SJSA1 (cell line): ENCODE results near the gene ITIH2. TPM values are rescaled to one million over a fixed set of nuclear protein-coding genes. Genes with fewer than 3 reads are reported as not detected.
"Not testable (repeated sequence)": the region's sequence is repeated elsewhere in the genome, so short reads cannot be mapped to it uniquely, and the experiment has no call there.

ENCODE experiments used
- DNase-seq, 2 experiments: peaks; one replicate each; pipeline ENCODE4 v3.0.0-alpha.2; 2015 to 2020; ENCODE audit warnings: low spot score in 2 of 2, low read depth in 1 of 2
- H3K27ac ChIP-seq: fragments of 250-450 bp; sonication (Bioruptor Pico); 2 replicates; pipeline ENCODE4 v1.5.1; 2020; ENCODE audit warnings: mild to moderate bottlenecking, moderate library complexity
- H3K27me3 ChIP-seq: fragments of 250-450 bp; sonication (Bioruptor Pico); replicated peaks from 2 replicates; pipeline ENCODE4 v1.5.1; 2020; ENCODE audit warnings: mild to moderate bottlenecking, moderate library complexity
- H3K36me3 ChIP-seq: fragments of 250-450 bp; sonication (Bioruptor Pico); 2 replicates; pipeline ENCODE4 v1.5.1; 2020; ENCODE audit warnings: mild to moderate bottlenecking
- H3K4me1 ChIP-seq: fragments of 250-450 bp; sonication (Bioruptor Pico); replicated peaks from 2 replicates; pipeline ENCODE4 v1.6.1; 2021; ENCODE audit warnings: mild to moderate bottlenecking
- H3K4me3 ChIP-seq: fragments of 250-450 bp; sonication (Bioruptor Pico); 2 replicates; pipeline ENCODE4 v1.5.1; 2020; ENCODE audit warnings: mild to moderate bottlenecking
- H3K9me3 ChIP-seq: fragments of 250-450 bp; sonication (Bioruptor Pico); replicated peaks from 2 replicates; pipeline ENCODE4 v1.5.1; 2020; ENCODE audit warnings: mild to moderate bottlenecking
- total RNA-seq: library from RNA; depleted of rRNA; stranded (reverse); fragments of >200 nt; shearing (Covaris generic); gene quantifications from 2 replicates; pipeline ENCODE4 v1.2.3, GENCODE V29; 2014

Gene ITIH2
- total RNA-seq, 1 experiment from 2014 or later, result not detected

DNA sequence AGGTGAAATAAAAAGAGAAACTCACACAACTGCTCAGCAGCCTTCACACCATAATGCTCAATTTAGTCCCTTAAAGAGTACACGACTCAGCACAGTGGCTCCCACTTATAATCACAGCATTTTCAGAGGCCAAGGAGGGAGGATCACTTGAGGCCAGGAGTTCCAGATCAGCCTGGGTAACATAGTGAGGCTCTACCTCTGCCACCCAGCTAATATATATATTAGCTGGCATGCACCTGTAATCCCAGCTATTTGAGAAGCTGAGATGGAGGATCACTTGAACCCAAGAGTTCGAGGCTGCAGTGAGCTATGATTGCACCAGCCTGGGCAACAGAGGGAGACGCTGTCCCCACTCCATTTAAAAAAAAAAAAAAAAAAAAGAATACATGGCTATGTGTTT, 2.2 kb downstream of the ITIH2 start:
- Histone ChIP-seq H3K4me1 (no peaks in the 10 kb centered on the region), H3K4me3 (no peak overlapping the region), H3K9me3 (no peaks in the 10 kb centered on the region), H3K27ac (no peak overlapping the region), H3K36me3 (no peaks in the 10 kb centered on the region), H3K27me3 (peaks cover 14% of the 10 kb centered on the region)
- no peak for DNase-seq

DNA sequence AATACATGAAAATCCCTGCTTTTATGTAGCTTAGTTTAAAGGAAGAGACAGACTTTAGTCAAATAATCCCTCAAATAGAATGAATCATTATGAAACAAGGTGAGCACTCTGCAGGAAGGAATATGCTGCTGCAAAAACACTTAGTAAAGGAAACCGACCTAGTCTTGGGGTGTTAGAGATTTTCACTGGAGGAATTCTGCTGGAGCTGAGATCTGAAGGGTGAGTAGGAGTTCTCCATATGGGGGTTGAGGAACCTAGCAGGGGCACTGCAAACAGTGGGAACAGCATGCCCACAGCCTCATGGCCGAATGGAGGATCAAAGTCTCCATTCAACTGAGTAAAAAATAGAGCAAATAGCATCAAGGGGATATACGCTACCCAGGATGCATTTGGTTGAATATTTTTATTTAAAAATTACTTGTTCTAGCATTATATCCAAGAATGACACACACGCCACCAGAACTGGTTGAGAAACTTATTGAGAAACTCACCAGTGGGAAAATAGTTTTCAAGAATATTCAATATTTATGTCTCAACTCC, 3.5 kb downstream of the ITIH2 start:
- DNase-seq, result no peak
- Histone ChIP-seq H3K27me3 (peaks cover 14% of the 10 kb centered on the region), H3K27ac (no peak overlapping the region), H3K4me3 (no peak overlapping the region), H3K4me1 (no peaks in the 10 kb centered on the region), H3K36me3 (no peaks in the 10 kb centered on the region), H3K9me3 (no peaks in the 10 kb centered on the region)

DNA sequence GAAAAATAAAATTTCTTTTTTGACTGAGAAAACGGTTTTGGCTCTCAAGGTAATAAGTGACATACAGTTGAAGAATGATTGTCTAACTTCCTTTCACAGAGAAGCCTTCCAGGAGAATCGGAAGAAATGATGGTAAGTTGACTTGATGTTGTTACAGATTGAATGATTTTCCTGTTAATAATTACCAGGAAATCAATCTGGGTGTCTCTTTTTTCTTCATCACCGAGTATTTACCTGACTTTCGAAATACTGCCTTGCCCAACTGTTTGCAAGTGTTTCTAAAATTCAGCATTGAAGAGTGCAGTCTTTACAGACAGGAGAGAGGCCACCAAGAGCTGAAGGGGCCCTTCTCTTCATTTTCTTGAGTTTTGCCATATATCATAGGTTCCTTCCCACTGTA, 4.0 kb downstream of the ITIH2 start:
- peaks cover 14% of the 10 kb centered on the region for H3K27me3 ChIP-seq
- no peak for DNase-seq
- no peak overlapping the region for H3K27ac ChIP-seq
- H3K9me3 ChIP-seq, result no peaks in the 10 kb centered on the region
- H3K4me1 ChIP-seq, result no peaks in the 10 kb centered on the region
- no peak overlapping the region for H3K4me3 ChIP-seq
- H3K36me3 ChIP-seq, result no peaks in the 10 kb centered on the region

DNA sequence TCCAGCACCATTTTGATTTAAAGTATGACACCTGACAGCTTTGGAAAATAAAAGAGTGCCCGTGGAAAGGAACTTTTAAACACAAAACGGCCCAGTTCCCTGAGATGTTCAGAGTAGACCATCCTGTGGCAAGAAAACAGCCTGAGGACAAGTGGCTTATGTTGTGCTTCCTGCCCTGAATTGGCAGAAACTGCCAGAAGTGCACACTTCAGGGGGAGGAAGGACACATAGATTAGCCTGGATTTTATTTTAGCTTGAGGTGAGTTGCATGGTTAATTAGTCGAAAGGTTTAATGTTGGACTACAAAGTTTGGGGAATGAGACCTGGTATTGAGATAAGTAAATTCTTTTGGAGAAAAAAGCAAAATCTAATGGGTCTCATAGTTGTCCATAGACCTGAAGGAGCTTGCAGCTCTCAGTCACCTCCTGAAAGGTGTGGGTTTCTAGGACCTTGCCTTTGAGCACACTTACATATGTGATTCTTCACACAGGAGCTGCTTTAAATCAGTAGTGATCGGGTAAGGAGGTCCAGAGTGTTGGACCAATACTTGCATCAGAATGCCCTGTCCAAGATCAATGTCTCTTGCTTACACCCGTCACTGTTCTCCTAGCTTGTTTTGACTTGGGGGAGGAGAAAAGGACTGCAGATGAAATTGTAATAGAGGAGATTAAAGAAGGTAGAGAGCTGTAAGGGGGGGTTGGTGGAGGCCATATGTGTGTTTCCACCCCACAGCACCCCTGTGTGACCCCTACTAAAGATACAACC, 4.9 kb downstream of the ITIH2 start:
- no peaks in the 10 kb centered on the region for H3K36me3 ChIP-seq
- H3K4me3 ChIP-seq, result no peak overlapping the region
- no peaks in the 10 kb centered on the region for H3K9me3 ChIP-seq
- H3K27ac ChIP-seq, result no peak overlapping the region
- no peak for DNase-seq
- H3K27me3 ChIP-seq, result peaks cover 14% of the 10 kb centered on the region
- H3K4me1 ChIP-seq, result no peaks in the 10 kb centered on the region

DNA sequence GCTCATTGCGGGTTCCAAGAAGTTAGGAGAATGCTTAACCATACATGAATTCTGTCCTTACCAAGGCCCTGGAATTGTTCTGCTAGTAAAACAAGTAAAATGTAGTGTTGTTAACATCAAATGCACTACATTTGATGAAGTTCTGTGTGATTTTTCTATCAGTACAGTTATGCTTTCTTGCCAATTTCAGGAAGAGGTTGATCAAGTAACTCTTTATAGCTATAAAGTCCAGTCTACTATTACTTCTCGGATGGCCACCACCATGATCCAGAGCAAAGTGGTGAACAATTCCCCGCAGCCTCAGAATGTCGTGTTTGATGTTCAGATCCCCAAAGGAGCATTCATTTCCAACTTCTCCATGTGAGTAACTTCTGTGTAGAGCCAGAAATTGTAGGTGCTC, 5.7 kb downstream of the ITIH2 start:
- peaks cover 10% of the 10 kb centered on the region for H3K27me3 ChIP-seq
- no peak overlapping the region for H3K4me3 ChIP-seq
- H3K27ac ChIP-seq, result no peak overlapping the region
- no peaks in the 10 kb centered on the region for H3K36me3 ChIP-seq
- no peaks in the 10 kb centered on the region for H3K4me1 ChIP-seq
- no peak for DNase-seq
- H3K9me3 ChIP-seq, result no peaks in the 10 kb centered on the region

DNA sequence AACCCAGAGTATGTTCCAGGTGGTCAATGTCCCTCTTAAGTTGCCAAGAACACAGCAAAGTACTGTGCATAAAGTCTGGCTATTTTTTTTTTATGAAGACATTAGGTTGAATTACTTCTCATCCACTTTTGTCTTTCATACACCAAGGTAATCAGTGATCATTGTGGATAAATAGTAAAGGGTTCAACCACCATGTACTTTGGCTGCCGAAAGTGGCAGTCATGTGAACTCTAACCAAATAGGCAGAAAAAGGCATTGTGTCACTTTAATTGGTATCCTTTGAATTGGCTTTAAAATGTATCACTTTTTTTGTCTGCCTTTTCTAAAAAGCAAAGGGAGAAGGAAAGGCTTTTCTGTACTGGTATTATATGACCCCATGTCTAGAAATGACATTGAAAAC, 7.3 kb downstream of the ITIH2 start:
- Histone ChIP-seq H3K4me1 (no peaks in the 10 kb centered on the region), H3K27me3 (peaks cover 10% of the 10 kb centered on the region), H3K27ac (no peak overlapping the region), H3K36me3 (no peaks in the 10 kb centered on the region), H3K4me3 (no peak overlapping the region), H3K9me3 (no peaks in the 10 kb centered on the region)
- no peak for DNase-seq

DNA sequence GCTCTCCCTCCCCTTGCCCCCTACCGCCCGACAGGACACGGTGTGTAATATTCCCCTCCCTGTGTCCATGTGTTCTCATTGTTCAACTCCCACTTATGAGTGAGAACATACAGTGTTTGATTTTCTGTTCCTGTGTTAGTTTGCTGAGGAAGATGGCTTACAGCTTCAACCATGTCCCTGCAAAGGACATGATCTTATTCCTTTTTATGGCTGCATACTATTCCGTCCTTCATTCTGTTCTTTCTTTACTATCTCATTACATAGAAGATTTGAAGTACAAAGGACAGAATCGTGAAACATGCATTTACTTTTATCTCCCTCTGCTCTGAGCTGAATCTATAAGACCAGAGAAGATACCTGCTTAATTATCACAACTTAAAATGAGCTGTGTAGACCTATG, 8.0 kb downstream of the ITIH2 start:
- not testable (repeated sequence) for H3K4me1 ChIP-seq, H3K27me3 ChIP-seq, H3K27ac ChIP-seq, DNase-seq, H3K4me3 ChIP-seq, H3K36me3 ChIP-seq, H3K9me3 ChIP-seq

DNA sequence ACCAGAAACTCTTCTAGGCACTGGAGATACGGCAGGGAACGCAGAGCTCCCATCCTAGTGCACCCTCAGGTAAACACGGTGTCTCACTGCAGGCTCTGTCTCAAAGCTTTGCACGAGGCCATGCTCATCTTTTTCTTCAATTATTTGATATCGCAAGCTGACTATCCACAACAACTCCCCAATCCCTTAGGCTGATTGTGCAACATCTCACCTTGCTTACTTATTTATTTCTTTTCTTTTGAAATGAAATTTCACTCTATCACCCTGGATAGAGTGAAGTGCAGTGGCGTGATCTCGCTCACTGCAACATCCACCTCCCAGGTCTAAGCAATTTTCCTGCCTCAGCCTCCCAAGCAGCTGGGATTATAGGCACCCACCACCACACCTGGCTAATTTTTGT, 12.4 kb downstream of the ITIH2 start:
- no peaks in the 10 kb centered on the region for H3K4me1 ChIP-seq
- no peaks in the 10 kb centered on the region for H3K27me3 ChIP-seq
- H3K27ac ChIP-seq, result no peak overlapping the region
- no peaks in the 10 kb centered on the region for H3K9me3 ChIP-seq
- no peaks in the 10 kb centered on the region for H3K36me3 ChIP-seq
- no peak for DNase-seq
- H3K4me3 ChIP-seq, result no peak overlapping the region

DNA sequence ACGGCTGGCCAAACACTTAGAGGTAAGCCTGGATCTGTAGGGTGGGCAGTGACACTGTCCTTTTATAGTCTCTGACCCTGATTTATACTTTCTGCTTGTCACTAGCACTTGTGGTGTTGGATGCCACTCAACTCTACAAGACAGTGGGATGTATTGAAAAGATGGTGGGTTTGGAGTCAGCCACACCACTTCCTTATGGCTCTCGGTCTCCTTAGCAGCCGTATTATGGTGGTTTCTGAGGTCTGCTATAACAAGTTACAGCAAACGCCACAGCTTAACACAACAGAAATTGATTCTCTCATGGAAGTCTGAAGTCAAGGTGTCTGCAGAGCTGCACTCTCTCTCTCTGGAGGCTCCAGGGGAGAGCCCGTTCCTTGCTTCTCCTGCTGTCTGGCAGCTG, 14.7 kb downstream of the ITIH2 start:
- no peak for DNase-seq
- H3K27ac ChIP-seq, result no peak overlapping the region
- H3K9me3 ChIP-seq, result no peaks in the 10 kb centered on the region
- no peaks in the 10 kb centered on the region for H3K27me3 ChIP-seq
- H3K36me3 ChIP-seq, result no peaks in the 10 kb centered on the region
- no peaks in the 10 kb centered on the region for H3K4me1 ChIP-seq
- no peak overlapping the region for H3K4me3 ChIP-seq

DNA sequence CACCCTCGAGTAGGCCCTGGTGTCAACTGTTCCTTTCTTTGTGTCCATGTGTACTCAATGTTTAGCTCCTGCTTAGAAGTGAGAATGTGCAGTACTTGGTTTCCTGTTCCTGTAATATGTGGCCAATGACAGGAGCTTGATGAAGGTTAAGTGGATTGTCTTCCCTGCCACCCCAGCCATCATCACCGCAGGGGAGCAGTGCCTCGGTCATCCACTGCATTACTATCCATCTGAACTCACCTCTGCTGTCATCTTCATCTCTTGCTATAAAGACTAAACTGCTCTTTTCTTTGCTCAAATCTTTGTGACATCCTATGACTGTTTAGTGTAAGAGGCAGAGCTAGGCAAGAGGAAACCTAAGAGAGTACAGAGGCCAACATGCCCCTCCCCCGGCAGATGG, 15.6 kb downstream of the ITIH2 start:
- no peaks in the 10 kb centered on the region for H3K27me3 ChIP-seq
- H3K36me3 ChIP-seq, result no peaks in the 10 kb centered on the region
- H3K9me3 ChIP-seq, result no peaks in the 10 kb centered on the region
- H3K4me1 ChIP-seq, result no peaks in the 10 kb centered on the region
- no peak for DNase-seq
- no peak overlapping the region for H3K27ac ChIP-seq
- no peak overlapping the region for H3K4me3 ChIP-seq

DNA sequence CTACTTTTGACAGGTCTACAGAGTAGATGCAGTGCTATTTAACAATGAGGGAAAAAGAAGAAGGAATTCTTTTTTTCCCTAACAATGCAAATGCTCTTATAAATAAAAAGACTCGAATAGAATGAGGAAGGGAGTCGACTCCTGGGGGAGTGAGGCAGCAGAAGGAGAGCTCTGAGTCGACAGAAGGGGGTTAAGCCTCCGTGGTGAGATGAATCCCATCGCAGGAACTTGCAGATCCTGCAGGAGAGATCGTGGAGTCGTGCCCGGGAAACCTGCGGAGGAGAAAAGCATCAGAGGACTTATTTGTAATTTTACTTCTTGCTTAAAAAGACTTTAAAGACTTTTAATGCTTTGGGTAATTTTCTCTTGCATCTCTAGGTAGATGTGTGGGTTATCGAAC, 17.4 kb downstream of the ITIH2 start:
- Histone ChIP-seq H3K27ac (no peak overlapping the region), H3K4me1 (no peaks in the 10 kb centered on the region), H3K9me3 (no peaks in the 10 kb centered on the region), H3K36me3 (no peaks in the 10 kb centered on the region), H3K27me3 (0 out of 2 replicates have a peak, but pooled peaks cover 4% of the 10 kb centered on the region), H3K4me3 (no peak overlapping the region)
- no peak for DNase-seq

DNA sequence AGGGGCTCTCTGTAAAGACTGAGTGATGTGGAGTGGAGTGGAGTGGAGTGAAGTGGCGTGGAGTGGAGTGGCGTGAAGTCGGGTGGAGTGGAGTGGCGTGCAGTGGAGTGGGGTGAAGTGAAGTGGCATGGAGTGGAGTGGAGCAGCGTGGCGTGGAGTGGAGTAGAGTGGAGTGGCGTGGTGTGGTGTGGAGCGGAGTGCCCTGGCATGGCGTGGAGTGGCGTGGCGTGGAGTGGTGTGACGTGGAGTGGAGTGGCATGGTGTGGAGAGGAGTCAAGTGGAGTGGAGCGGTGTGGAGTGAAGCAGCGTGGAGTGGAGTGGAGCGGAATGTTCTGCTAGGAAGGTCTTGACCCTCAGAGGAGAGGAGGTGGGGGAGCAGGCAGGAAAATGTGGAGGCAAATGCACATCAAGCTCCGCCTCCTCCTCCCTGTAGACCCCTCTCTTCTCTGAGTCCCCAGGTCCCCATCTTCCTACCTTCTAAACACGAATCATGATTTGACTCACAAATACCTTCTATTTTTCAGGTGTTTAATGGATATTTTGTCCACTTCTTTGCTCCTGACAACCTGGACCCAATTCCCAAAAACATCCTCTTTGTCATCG, 19.9 kb downstream of the ITIH2 start:
- Histone ChIP-seq H3K9me3 (no peaks in the 10 kb centered on the region), H3K36me3 (no peaks in the 10 kb centered on the region), H3K27me3 (0 out of 2 replicates have a peak, but pooled peaks cover 4% of the 10 kb centered on the region), H3K27ac (no peak overlapping the region), H3K4me1 (no peaks in the 10 kb centered on the region), H3K4me3 (no peak overlapping the region)
- no peak for DNase-seq

DNA sequence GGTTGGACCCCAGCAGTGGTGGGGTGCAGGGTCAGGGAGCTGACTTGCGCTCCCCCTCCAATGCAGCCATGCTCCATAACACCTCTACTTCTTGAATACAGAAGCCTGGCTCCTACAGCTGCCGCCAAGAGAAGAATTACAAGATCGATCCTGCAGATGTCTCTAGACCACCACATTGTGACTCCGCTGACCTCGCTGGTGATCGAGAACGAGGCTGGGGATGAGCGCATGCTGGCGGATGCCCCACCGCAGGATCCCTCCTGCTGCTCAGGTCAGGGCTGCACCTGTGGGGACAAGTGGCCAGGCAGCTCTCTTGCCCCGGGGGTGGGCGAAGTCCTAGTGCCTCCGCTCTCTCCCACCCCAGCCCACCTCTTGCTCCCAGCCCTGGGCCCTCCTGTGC, 31.7 kb downstream of the ITIH2 start:
- H3K36me3 ChIP-seq, result no peaks in the 10 kb centered on the region; the same call in 1 of the 2 replicates
- DNase-seq, result no peak
- H3K4me1 ChIP-seq, result no peaks in the 10 kb centered on the region
- no peak overlapping the region for H3K4me3 ChIP-seq
- H3K9me3 ChIP-seq, result no peaks in the 10 kb centered on the region
- no peak overlapping the region for H3K27ac ChIP-seq
- peaks cover 3% of the 10 kb centered on the region; the same call in 1 of the 2 replicates for H3K27me3 ChIP-seq

DNA sequence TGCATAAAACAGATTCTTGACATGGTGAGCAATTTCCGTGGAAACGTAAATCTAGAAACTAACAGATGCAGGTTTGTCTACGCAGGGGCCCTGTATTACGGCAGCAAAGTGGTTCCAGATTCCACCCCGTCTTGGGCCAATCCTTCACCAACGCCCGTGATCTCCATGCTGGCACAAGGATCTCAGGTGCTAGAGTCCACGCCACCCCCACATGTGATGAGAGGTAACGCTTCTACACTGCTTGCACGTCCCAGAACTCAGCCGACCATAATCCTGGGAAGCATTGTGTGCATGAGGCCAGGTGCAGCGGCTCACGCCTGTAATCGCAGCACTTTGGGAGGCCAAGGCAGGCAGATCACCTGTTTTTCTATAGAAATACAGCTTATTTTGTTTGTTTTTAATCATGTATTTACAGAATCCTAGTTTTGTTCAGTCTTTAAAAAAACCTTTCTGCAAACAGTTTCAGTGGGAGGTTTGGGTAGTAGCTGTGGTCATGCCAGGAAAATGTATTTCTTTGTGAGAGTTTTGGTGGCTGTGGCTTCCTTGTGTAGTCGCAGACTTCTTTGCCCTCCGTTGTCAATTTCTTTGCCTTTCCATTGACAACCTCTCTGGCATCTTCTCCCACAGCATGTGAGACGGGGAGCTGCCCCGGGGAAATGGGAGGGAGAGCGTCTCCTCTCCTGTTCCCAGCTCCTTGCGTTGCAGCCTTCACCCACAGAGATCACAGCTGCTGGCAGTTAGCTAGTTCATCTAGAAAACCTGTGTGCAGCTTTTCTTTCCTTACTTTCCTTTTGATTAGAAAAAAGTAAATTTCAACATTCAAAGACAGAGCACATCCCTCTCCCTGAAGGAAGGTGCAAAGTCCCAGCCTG, 35.7 kb downstream of the ITIH2 start:
- H3K4me1 ChIP-seq, result no peaks in the 10 kb centered on the region
- H3K27me3 ChIP-seq, result no peaks in the 10 kb centered on the region
- H3K4me3 ChIP-seq, result no peak overlapping the region
- no peak overlapping the region for H3K27ac ChIP-seq
- no peak for DNase-seq
- H3K9me3 ChIP-seq, result no peaks in the 10 kb centered on the region
- H3K36me3 ChIP-seq, result no peaks in the 10 kb centered on the region
